HG03439 (cell line): Measurements from ENCODE around the gene BMP10.

Source experiments
- ATAC-seq: cut with Tn5 transposase; IDR thresholded peaks from one replicate; pipeline ENCODE4 v1.9.1; 2021; ENCODE audit warnings: mild to moderate bottlenecking, moderate library complexity; ENCODE audit not compliant: unreplicated experiment

BMP10 gene

DNA sequence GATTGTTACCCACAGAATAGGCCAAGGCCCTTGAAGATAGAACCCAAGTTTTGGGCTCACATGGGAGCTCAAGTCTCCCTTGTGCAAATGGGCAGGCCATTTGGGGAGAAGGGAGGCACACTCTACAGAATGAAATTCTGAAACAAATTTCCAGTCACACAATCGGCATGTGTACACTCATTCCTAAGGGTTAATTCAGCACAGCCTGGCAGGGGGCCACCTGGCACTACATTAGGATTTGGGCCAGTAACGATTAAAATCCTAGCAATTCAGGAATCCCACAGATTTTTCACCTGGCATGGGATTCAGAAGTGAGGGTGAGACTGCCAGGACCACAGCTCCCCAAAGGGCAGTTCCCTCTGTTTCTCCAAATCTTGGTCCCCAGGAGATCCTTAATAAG lies 46.4 kb downstream of the BMP10 start:
- ATAC-seq, result no peak

GRCh38 chr2:68822207-68822872 lies 48.9 kb downstream of the BMP10 start:
- ATAC-seq, result no peak

DNA sequence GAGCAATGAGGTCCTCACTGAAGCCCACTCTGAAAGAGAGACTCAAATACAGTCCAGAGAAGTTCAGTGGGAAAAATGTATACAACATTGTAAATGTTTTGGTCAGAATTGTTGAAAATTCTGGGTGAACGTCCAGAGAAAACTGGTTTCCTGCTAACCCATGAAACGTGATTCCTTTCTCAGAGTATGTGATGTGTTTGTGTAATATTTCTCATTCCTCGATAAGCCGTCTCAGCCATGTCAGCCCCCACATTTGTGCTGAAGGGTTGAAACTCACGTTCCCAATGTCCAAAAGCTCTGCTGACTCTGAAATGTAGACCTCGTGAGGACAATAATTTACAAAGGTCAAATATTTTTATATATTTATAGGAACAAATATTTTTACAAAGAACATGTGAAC lies 51.6 kb downstream of the BMP10 start:
- no peak for ATAC-seq

DNA sequence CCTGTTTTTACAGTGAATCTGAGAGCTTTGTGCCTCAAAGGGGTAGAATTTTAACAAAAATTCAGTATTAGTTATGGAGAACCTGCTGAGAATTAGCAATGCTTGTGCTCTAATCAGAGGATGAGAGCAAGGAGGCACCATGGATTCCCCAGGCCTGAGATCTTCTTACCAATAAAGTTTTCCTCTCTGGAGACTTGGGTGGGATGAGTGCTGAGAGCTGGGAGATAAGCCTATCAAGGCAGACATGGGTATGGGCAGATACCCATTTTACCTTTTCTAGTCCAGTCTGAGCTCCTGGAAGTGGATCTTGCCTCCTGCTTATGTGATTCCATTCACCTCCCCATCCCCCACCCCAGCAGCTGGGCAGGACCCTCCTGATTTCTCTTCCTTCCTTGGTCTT lies 53.9 kb downstream of the BMP10 start:
- ATAC-seq, result no peak
